ENCODE measurements around the gene CADPS2. TPM values are rescaled to one million over a fixed set of nuclear protein-coding genes. Genes with fewer than 3 reads are reported as not detected.
"Not testable (repeated sequence)": the region's sequence is repeated elsewhere in the genome, so short reads cannot be mapped to it uniquely, and the experiment has no call there.

Gene CADPS2
- total RNA-seq, 2 donors from 2014 or later, result 31.9 to 63.9 TPM

DNA sequence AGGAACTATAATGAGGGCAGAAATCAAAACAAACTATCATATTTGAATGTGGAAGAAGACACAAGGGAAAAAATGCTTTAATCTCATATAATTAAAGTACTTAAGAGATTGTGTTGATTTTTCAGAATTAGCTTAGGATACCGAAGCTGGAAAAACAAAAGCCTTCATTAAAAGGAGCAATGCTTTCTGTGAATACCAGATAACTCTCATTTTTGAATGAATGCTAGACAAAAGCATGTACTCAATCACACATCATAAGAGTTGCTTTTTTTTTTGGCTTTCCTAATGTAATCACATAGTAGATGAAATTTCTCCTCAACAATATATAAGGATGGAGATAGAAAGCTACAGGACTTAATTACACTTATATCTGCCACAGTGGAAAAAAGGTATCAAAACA lies 43.3 kb downstream of the CADPS2 start:
- ATAC-seq, result no peak
- intact Hi-C loops (cut with DNase I), result no loop called here

GRCh38 chr7:122836286-122836685 lies 50.0 kb downstream of the CADPS2 start:
- WGBS, 2 donors, result 98% methylated on average over 2 of the region's 2 CpGs
- DNase-seq; H3K27ac ChIP-seq; H3K4me3 ChIP-seq; H3K4me1 ChIP-seq; H3K9me3 ChIP-seq; H3K27me3 ChIP-seq; ATAC-seq; intact Hi-C loops (cut with DNase I); H3K36me3 ChIP-seq (replicated peaks in 1 of 2; ENCODE audit: insufficient read depth in 1 of 2, low read depth in 2 of 2): not testable (repeated sequence)

More for the DNA sequence above, 43.3 kb downstream of the CADPS2 start:
- WGBS, 2 donors, result 85 to 86% methylated on average over 1 of the region's 1 CpG
- Histone ChIP-seq H3K4me3 (no peak overlapping the region), H3K9me3 (no peaks in the 10 kb centered on the region), H3K27me3 (no peaks in the 10 kb centered on the region), H3K4me1 (no peaks in the 10 kb centered on the region), H3K36me3 (replicated peaks in 1 of 2; ENCODE audit: insufficient read depth in 1 of 2, low read depth in 2 of 2) (no peaks in the 10 kb centered on the region), H3K27ac (no peak overlapping the region)
- no peak for DNase-seq
- TF ChIP-seq POLR2A (IDR thresholded peaks at IDR 0.05), result no peak
- TF ChIP-seq, protein P1, sequence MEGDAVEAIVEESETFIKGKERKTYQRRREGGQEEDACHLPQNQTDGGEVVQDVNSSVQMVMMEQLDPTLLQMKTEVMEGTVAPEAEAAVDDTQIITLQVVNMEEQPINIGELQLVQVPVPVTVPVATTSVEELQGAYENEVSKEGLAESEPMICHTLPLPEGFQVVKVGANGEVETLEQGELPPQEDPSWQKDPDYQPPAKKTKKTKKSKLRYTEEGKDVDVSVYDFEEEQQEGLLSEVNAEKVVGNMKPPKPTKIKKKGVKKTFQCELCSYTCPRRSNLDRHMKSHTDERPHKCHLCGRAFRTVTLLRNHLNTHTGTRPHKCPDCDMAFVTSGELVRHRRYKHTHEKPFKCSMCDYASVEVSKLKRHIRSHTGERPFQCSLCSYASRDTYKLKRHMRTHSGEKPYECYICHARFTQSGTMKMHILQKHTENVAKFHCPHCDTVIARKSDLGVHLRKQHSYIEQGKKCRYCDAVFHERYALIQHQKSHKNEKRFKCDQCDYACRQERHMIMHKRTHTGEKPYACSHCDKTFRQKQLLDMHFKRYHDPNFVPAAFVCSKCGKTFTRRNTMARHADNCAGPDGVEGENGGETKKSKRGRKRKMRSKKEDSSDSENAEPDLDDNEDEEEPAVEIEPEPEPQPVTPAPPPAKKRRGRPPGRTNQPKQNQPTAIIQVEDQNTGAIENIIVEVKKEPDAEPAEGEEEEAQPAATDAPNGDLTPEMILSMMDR (IDR thresholded peaks at IDR 0.05), result no peak

- intact Hi-C loops (cut with DNase I); H3K36me3 ChIP-seq (replicated peaks in 1 of 2; ENCODE audit: insufficient read depth in 1 of 2, low read depth in 2 of 2); H3K4me1 ChIP-seq; H3K4me3 ChIP-seq; H3K27ac ChIP-seq; H3K9me3 ChIP-seq; H3K27me3 ChIP-seq; DNase-seq; ATAC-seq: not testable (repeated sequence)
- WGBS, 2 donors, result 59 to 70% methylated on average over 9 of the region's 9 CpGs
Observed at GRCh38 chr7:122834571-122834942, 51.7 kb downstream of the CADPS2 start.

- Histone ChIP-seq H3K4me1 (no peaks in the 10 kb centered on the region), H3K36me3 (replicated peaks in 1 of 2; ENCODE audit: insufficient read depth in 1 of 2, low read depth in 2 of 2) (no peaks in the 10 kb centered on the region), H3K4me3 (no peak overlapping the region), H3K27me3 (no peaks in the 10 kb centered on the region), H3K27ac (no peak overlapping the region), H3K9me3 (no peaks in the 10 kb centered on the region)
- DNase-seq (no peak), ATAC-seq (no peak)
- TF ChIP-seq POLR2A (IDR thresholded peaks at IDR 0.05), result no peak
- TF ChIP-seq, protein P1 (IDR thresholded peaks at IDR 0.05), result no peak
- 93 to 95% methylated on average over 10 of the region's 10 CpGs for WGBS, 2 donors
- intact Hi-C loops (cut with DNase I), result no loop called here
Observed at GRCh38 chr7:122833888-122834570, 52.2 kb downstream of the CADPS2 start.

DNA sequence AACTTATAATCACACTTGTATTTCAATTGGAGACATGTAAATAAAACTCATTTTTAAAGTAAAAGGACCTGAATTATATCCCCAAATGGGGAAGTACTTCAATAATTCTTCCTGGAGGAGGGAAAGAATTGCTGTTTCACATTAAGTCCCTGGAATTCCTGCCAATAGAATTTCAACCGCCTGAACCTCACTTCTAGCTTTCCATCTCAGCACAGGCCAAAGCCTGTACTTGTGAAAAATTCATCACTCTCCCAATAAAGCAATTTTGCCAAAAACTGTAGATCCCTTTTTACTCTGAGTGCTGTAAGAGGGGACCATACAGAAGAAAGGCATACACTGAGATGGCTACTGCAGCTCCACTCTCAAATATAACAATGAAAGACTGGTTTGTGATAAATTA lies 54.8 kb downstream of the CADPS2 start:
- Histone ChIP-seq H3K27me3 (no peaks in the 10 kb centered on the region), H3K4me1 (no peaks in the 10 kb centered on the region), H3K4me3 (no peak overlapping the region), H3K27ac (no peak overlapping the region), H3K9me3 (no peaks in the 10 kb centered on the region), H3K36me3 (replicated peaks in 1 of 2; ENCODE audit: insufficient read depth in 1 of 2, low read depth in 2 of 2) (peaks cover 0 to 4% of the 10 kb centered on the region in 2 donors)
- DNase-seq, result no peak
- 81 to 91% methylated on average over 1 of the region's 1 CpG for WGBS, 2 donors
- intact Hi-C loops (cut with DNase I), result no loop called here
- ATAC-seq, result no peak
- no peak for TF ChIP-seq POLR2A (IDR thresholded peaks at IDR 0.05)
- TF ChIP-seq, protein P1 (IDR thresholded peaks at IDR 0.05), result no peak

GRCh38 chr7:122829962-122830361 lies 56.3 kb downstream of the CADPS2 start:
- Histone ChIP-seq H3K4me3 (no peak overlapping the region), H3K27me3 (no peaks in the 10 kb centered on the region), H3K36me3 (replicated peaks in 1 of 2; ENCODE audit: insufficient read depth in 1 of 2, low read depth in 2 of 2) (peaks cover 0 to 6% of the 10 kb centered on the region in 2 donors), H3K4me1 (no peaks in the 10 kb centered on the region), H3K9me3 (no peaks in the 10 kb centered on the region), H3K27ac (no peak overlapping the region)
- no peak for DNase-seq
- 17 to 21% methylated on average over 2 of the region's 2 CpGs for WGBS, 2 donors
- intact Hi-C loops (cut with DNase I), result no loop called here
- TF ChIP-seq POLR2A (IDR thresholded peaks at IDR 0.05), result no peak
- TF ChIP-seq, protein P1 (IDR thresholded peaks at IDR 0.05), result no peak
- no peak for ATAC-seq

Measured in body of pancreas (tissue), 4 donors.